ENCODE measurements around the gene FASTK. TPM values are rescaled to one million over a fixed set of nuclear protein-coding genes. Genes with fewer than 3 reads are reported as not detected.

FASTK gene
- total and polyA plus RNA-seq, 4 donors, result 28.9 to 108 (median 89.9) TPM

GRCh38 chr7:151122796-151123157 lies 42.2 kb upstream of the FASTK start:
- no peak overlapping the region for H3K4me3 ChIP-seq
- H3K27me3 ChIP-seq (ENCODE audit: control insufficient read depth in 3 of 3, insufficient read depth in 3 of 3, low read length in 2 of 3), result no peaks in the 10 kb centered on the region
- no peak for TF ChIP-seq CTCF (IDR thresholded peaks at IDR 0.05; ENCODE audit: control extremely low read depth, extremely low read depth)
- ATAC-seq (ENCODE audit: insufficient read depth, low FRiP score) (no peak), DNase-seq (no peak)
- no peak overlapping the region for H3K9ac ChIP-seq (ENCODE audit: insufficient read depth in 1 of 2, low read length in 2 of 2)
- no peak overlapping the region for H3K27ac ChIP-seq (ENCODE audit: low read depth in 1 of 2, low read length in 1 of 2)
- H3K4me1 ChIP-seq (ENCODE audit: control insufficient read depth in 5 of 5, insufficient read depth in 5 of 5, low read length in 5 of 5), result peaks cover 0 to 7% (median 0%) of the 10 kb centered on the region in 5 donors
- WGBS, 2 donors, result 93% methylated on average over 29 of the region's 29 CpGs
- H3K9me3 ChIP-seq (ENCODE audit: control insufficient read depth in 4 of 4, insufficient read depth in 3 of 4, low read length in 3 of 4), result no peaks in the 10 kb centered on the region
- H3K36me3 ChIP-seq (ENCODE audit: control insufficient read depth in 4 of 4, insufficient read depth in 4 of 4, low read length in 4 of 4), result peaks cover 0 to 69% (median 16%) of the 10 kb centered on the region in 4 donors

GRCh38 chr7:151122276-151122675 lies 41.7 kb upstream of the FASTK start:
- Histone ChIP-seq H3K9ac (ENCODE audit: insufficient read depth in 1 of 2, low read length in 2 of 2) (no peak overlapping the region), H3K27ac (ENCODE audit: low read depth in 1 of 2, low read length in 1 of 2) (no peak overlapping the region), H3K36me3 (ENCODE audit: control insufficient read depth in 4 of 4, insufficient read depth in 4 of 4, low read length in 4 of 4) (peaks cover 0 to 69% (median 15%) of the 10 kb centered on the region in 4 donors), H3K4me3 (no peak overlapping the region), H3K4me1 (ENCODE audit: control insufficient read depth in 5 of 5, insufficient read depth in 5 of 5, low read length in 5 of 5) (peaks cover 0 to 7% (median 0%) of the 10 kb centered on the region in 5 donors), H3K9me3 (ENCODE audit: control insufficient read depth in 4 of 4, insufficient read depth in 3 of 4, low read length in 3 of 4) (no peaks in the 10 kb centered on the region), H3K27me3 (ENCODE audit: control insufficient read depth in 3 of 3, insufficient read depth in 3 of 3, low read length in 2 of 3) (no peaks in the 10 kb centered on the region)
- WGBS, 2 donors, result 90 to 95% methylated on average over 22 to 24 of the region's 24 CpGs
- TF ChIP-seq CTCF (IDR thresholded peaks at IDR 0.05; ENCODE audit: control extremely low read depth, extremely low read depth), result no peak
- DNase-seq (no peak), ATAC-seq (ENCODE audit: insufficient read depth, low FRiP score) (no peak)

- H3K36me3 ChIP-seq (ENCODE audit: control insufficient read depth in 4 of 4, insufficient read depth in 4 of 4, low read length in 4 of 4), result peaks cover 0 to 69% (median 15%) of the 10 kb centered on the region in 4 donors
- no peak overlapping the region for H3K9ac ChIP-seq (ENCODE audit: insufficient read depth in 1 of 2, low read length in 2 of 2)
- ATAC-seq (ENCODE audit: insufficient read depth, low FRiP score) (no peak), DNase-seq (no peak)
- no peaks in the 10 kb centered on the region for H3K27me3 ChIP-seq (ENCODE audit: control insufficient read depth in 3 of 3, insufficient read depth in 3 of 3, low read length in 2 of 3)
- peaks cover 0 to 7% (median 0%) of the 10 kb centered on the region in 5 donors for H3K4me1 ChIP-seq (ENCODE audit: control insufficient read depth in 5 of 5, insufficient read depth in 5 of 5, low read length in 5 of 5)
- no peak overlapping the region for H3K4me3 ChIP-seq
- no peak overlapping the region for H3K27ac ChIP-seq (ENCODE audit: low read depth in 1 of 2, low read length in 1 of 2)
- TF ChIP-seq CTCF (IDR thresholded peaks at IDR 0.05; ENCODE audit: control extremely low read depth, extremely low read depth), result no peak
- H3K9me3 ChIP-seq (ENCODE audit: control insufficient read depth in 4 of 4, insufficient read depth in 3 of 4, low read length in 3 of 4), result no peaks in the 10 kb centered on the region
- WGBS, 2 donors, result 85 to 86% methylated on average over 30 of the region's 30 CpGs
These were observed 41.0 kb upstream of the FASTK start for GRCh38 chr7:151121380-151122170.

All from lung (tissue), 12 donors.